Tibial nerve (tissue), 4 donors: Measurements from ENCODE around the gene OXCT1.

Source experiments
- CTCF ChIP-seq, 5 experiments: fragments of 200-600 bp in 3 of 5; fragments of 450-650 bp in 2 of 5; sonication (generic) in 3 of 5; IDR thresholded peaks; one replicate each; pipeline ENCODE4 v1.5.1; 2016 to 2019; ENCODE audit warnings: antibody characterized with exemption in 5 of 5, mild to moderate bottlenecking in 3 of 5, moderate library complexity in 2 of 5
- EP300 ChIP-seq, 2 donors: sonication (generic); formaldehyde crosslinking; IDR thresholded peaks; one replicate each; pipeline ENCODE4 v1.6.1; 2017; ENCODE audit warnings: antibody characterized with exemption in 2 of 2, mild to moderate bottlenecking in 1 of 2
- POLR2A ChIP-seq, 2 donors: fragments of 450-650 bp; IDR thresholded peaks; one replicate each; pipeline ENCODE4 v1.6.1; 2017; ENCODE audit warnings: antibody characterized with exemption in 2 of 2, mild to moderate bottlenecking in 2 of 2, moderate library complexity in 2 of 2

- TF ChIP-seq EP300 (IDR thresholded peaks at IDR 0.05) (no peak), CTCF (IDR thresholded peaks at IDR 0.05) (no peak), POLR2A (IDR thresholded peaks at IDR 0.05) (no peak)
These were observed 413 bp upstream of the OXCT1 start for GRCh38 chr5:41870627-41871048.
